IPS-NIHi11 (cell line): ENCODE results near the gene KYAT1.
"Not testable (repeated sequence)": the region's sequence is repeated elsewhere in the genome, so short reads cannot be mapped to it uniquely, and the experiment has no call there.

Experiments
- DNase-seq: peaks from one replicate; pipeline ENCODE4 v3.0.0; 2012; ENCODE audit warnings: mixed read lengths, low spot score

Gene KYAT1

DNA sequence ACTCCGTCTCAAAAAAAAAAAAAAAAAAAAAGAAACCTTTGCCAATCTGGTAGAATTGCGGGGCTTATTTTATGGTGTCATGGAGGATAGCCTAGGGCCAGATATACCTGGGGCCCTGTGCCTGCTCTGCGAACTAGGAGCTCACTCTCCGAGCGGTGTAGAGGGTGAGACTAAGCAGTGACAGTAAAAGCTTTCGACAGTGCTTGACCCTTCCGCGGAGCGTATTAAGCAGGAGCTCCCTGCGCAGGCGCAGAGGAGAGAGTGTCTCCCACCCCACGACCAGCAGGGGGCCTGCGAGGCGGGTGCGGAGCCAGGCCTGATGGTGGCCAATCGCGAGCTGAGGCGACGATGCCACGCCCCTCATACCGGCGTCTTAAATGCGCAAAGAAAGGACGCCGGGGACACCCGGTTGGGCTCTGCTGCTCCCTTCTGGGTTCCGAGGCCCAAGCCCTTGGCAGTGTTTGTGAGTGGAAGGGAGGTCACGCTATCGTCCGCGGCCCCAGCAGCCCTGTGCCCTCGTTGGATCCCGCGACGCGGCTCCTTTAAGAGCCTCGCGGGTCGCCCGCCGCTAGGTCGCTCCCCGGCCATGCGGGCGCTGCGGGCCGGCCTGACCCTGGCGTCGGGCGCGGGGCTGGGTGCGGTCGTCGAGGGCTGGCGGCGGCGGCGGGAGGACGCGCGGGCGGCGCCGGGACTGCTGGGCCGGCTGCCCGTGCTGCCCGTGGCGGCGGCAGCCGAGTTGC, 63.5 kb downstream of the KYAT1 start, which contains the start of gene ENDOG:
Gene ENDOG, plus strand, starts transcription at position 402 of the 740 bp plus-strand sequence. Its CDS starts 185 bp downstream, at position 587.
- DNase-seq: peak; percentile 99

DNA sequence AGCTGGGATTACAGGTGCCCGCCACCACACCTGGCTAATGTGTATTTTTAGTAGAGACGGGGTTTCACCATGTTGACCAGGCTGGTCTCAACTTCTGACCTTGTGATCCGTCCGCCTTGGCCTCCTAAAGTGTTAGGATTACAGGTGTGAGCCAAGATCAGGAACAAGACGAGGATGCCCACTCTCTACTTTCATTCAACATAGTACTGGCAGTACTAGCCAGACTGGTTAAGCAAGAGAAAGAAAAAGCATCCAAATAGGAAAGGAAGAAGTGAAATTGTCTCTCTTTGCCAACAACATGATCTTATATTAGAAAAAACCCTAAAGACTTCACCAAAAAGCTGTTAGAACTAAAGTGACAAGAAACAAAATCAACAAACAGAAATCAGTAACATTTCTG, 70.9 kb downstream of the KYAT1 start:
- DNase-seq: no peak

DNA sequence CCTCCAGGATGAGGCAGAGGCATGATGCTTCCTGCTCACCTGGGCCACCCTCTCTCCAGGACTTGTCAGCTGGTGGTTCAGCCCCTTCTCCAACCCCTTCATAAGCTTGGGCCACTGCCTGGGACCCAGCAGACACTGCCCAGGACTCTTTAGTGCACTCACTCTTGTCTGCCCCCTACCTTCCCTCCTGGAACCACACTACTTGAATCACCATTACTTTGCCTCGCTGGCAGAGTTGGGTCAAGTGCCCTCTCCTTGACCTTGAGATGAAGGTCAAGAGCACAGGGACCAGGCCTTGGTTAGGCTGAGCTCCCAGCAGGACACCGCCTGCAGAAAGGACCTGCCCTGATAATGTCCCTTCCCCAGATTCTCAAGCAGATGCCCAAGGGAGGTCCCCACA, 71.9 kb downstream of the KYAT1 start:
- no peak for DNase-seq

DNA sequence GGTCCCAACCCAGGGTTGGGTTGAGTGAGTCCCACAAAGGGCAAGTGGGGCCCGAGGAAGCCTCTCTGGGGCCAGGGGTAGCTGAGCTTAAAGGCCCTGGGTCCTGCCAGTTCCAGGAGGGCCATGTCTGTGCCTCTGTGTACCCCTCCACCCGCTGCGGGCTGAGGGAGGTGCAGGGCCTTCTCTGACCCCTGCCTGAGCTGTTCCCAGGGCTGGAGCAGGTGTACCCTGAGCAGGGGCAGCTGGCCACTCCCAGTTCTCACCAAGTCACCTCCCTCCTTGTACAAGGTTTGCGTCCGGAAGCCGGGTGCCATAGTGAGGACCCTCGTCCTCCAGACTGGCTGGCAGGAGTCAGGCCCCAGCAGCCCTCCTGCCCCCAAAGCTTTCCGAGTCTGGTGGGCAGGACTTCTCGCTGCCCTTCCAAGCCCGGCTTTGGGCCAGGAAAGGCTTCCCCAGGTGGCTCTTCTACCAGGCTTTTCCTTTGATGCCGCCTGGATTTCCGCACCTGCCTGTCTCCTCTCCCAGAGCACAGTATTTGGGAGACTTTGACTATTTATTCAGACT, 72.6 kb downstream of the KYAT1 start:
- no peak for DNase-seq

DNA sequence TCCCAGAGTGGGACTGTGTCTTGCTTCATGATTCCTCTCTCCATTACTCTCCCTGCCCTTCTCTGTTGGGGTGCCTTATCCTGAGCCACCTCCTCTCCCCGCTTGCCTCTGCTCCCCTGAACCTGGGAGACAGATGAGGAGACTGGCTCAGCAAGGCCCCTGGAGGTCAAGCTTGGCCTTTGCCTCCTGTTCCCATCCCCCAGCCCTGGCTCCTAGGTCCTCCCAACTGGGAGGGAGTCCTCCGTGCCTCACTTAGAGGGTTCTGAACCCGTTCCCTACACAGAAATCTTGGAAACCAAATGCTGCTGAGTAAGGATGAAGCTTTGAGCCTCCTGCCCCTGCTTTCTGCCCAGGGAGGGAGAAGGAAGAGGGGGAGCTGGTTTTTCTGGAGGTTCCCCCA, 73.2 kb downstream of the KYAT1 start:
- DNase-seq: no peak

DNA sequence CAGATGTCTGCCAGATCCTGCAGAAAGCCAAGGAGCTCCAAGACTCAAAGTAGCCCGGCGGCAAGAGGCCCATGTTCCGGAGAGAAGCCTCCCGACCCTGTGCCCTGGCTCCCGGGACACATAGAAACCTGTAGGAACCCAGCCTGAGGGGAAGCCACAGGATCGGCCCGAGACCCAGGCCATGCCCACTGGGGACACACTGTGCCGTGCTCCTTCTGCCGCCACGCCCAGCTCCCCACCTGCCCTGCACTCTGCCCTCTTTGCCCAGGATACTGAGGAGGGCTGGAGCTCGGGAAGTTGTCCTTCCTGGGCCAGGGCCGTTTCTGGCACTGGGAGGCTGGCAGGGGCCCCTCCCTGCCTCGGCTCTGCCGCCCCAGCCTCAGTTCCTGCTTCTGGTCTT, 73.9 kb downstream of the KYAT1 start:
- DNase-seq: no peak

DNA sequence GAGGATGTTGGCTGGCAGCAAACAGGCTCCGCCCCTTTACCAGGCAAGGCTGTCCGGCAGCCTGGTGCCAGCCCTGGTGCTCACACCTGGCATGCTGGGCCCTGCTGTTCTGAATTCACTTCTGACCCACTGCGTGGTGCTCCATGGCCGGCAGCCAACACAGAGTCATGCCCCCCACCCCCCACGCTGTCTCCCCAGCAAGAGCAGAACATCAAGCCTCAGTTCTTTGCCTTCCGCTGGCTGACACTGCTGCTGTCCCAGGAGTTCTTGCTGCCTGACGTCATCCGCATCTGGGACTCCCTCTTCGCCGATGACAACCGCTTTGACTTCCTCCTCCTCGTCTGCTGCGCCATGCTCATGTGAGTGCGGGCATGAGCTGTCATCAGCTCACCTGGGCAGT, 76.1 kb downstream of the KYAT1 start:
- DNase-seq: no peak

DNA sequence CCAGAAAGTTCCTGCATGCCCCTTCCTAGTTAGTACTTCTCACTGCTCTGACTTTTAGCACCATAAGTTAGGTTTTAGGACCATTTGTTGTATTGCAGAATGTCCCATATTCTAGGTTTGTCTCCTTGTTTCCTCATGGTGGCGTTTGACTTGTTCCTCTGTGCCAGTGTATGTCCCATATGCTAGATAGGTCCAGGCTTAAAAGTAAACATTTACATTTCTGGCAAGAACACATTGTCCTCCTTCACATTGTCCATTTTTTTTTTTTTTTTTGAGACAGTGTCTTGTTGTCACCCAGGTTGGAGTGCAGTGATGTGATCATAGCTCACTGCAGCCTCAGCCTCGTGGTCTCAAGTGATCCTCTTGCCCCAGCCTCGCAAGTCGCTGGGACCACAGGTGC, 79.3 kb downstream of the KYAT1 start:
- no peak for DNase-seq

DNA sequence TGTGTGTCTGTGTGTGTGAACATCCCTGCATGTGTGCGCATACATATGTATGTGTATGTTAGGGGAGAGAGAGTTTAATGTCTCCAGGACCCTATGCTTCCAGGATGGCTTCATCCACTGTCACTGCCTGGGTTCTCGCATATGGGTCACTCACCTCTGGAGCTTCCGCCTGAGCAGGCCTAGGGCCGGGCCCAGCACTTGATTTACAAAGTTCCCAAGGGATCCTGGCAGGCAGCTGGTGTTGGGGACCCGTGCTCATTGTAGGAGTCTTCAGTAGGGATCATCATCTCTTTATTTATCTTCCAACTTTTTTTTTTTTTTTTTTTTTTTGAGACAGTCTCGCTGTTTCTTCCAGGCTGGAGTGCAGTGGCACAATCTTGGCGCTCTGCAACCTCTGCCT, 81.7 kb downstream of the KYAT1 start:
- no peak for DNase-seq

DNA sequence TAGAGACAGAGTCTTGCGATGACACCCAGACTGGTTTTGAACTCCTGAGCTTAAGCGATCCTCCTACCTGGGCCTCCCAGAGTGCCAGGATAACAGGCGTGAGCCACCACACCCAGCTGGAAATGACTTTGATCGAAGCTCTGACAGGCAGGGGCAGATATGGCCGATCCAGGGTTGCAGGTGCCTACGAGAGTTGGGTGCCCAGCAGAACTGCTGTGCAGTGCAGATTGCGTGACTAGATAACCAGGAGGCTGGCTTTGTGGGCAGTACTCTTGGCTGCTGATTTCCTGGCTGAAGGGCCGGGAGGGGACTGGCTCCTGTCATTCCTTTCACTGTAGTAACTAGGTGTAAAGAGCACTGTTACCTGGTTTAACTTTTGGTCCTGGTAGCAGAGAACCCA, 82.9 kb downstream of the KYAT1 start:
- no peak for DNase-seq

DNA sequence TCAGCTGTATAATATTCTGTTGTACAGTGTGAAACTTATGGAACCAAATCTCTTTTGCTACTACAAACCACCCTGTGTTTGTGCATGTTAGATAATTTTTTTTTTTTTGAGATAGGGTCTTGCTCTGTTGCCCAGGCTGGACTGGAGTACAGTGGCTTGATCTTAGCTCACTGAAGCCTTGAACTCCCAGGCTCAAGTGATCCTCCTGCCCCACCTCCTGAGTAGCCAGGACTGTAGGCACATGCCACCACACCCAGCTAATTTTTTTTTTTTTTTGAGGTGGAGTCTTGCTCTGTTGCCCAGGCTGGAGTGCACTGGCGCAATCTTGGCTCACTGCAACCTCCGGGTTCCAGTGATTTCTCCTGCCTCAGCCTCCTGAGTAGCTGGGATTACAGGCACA, 86.8 kb downstream of the KYAT1 start:
- DNase-seq: not testable (repeated sequence)

DNA sequence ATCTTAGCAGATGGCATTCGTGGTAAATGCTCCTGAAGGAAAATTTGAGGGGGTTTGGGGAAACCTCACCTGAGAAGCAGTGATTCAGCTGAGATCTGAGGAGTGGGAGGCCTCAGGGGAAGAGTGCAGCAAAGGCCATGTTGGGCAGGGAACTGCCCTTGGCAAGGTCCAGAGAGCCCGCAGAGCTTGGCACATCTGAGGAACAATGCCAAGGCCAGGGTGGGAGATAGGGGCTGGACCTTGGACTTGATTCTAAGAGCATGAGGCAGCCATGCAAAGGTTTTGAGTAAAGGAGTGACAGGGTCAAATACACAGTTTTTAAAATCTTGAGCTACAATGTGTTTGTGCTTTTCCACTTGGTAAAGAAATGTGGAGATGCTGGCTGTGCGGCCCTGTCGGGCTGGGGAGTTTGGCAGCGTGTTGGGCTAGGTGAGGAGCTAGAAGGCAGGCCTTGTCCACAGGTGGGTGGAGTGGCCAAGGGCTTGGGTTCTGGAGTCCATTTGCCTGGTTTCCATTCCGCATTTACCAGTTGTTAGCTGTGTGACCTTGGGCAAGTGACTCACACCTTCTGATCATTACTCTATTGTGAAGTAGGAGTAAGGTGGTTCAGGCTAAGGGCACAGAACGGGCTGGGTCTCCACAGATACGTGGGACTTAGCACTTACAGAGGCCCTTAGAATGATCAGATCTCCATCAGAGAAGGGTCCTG, 88.6 kb downstream of the KYAT1 start:
- DNase-seq: no peak

DNA sequence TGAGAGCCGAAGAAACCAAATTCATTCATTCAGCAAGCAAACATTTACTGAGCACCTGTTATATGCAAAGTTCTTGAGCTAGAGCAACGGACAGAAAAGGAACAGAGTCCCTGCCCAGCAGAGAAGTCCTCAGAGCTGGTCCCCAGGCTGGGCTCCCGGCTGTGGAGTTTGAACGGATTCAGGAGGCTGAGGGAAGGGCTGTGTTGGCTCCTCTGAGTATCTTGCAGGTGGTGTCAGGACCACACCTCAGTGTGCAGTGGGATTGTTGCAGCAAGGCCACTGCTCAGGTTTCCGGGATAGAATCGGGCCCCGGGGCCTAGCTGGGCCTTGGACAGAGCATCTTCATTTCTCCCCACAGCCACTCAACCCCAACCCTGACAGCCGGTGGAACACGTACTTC, 89.6 kb downstream of the KYAT1 start:
- DNase-seq: no peak

DNA sequence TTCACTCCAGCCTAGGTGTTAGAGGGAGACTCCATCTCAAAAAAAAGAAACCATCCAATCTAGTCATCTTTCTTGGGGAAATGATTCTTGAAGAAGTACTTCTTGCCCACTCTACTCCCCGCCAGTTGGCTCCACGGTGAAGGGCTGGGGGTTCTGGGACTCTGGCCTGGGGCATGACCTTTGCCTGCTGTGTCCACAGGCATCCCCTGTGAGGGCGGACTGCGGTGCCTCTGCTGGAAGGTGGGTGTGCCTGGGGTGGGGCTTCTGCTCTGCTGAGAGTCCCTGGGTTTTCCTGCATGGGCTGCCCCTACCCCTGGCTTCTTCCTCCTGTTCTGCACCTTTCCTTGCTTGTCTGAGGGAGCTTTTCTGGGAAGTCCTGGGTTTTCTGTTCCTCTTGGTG, 91.2 kb downstream of the KYAT1 start:
- no peak for DNase-seq

DNA sequence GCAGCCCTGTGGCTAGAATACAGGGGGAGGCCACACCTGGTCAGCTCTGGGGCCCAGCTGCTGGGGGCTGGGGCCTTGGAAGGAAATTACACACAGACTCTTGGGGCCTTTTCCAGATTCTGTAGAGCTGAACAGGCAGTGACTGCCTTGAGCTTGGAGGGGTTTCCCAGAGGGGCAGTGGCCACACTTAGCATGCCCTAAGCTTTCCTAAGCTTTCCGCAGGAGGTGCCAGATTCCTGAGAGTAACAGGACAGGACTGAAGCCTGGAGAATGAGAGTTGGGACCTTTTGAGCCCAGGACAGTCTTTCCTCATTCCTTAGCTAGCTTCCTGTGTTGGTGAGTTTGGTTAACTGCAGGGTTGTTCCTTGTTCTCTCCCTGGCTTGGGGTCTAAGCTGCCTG, 93.3 kb downstream of the KYAT1 start:
- no peak for DNase-seq

DNA sequence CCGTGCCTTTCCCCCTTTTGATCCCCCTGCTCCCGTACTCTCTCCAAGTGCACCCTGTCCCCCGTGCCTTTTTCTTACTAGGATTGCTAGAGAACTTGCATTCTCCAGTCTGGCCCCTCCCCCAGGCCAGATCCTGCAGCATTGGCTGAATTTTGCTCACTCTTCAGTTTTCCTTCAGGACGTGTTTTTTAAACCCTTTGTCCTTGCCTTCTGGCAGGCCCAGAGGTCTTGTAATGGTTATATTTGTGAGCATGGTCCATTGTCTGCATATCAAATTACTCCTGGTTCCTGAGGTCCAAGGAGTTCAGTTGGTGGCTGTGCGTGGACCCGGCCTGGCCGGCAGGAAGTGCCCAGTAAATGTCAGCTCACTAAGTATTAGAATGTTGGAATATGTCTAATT, 94.1 kb downstream of the KYAT1 start:
- no peak for DNase-seq

DNA sequence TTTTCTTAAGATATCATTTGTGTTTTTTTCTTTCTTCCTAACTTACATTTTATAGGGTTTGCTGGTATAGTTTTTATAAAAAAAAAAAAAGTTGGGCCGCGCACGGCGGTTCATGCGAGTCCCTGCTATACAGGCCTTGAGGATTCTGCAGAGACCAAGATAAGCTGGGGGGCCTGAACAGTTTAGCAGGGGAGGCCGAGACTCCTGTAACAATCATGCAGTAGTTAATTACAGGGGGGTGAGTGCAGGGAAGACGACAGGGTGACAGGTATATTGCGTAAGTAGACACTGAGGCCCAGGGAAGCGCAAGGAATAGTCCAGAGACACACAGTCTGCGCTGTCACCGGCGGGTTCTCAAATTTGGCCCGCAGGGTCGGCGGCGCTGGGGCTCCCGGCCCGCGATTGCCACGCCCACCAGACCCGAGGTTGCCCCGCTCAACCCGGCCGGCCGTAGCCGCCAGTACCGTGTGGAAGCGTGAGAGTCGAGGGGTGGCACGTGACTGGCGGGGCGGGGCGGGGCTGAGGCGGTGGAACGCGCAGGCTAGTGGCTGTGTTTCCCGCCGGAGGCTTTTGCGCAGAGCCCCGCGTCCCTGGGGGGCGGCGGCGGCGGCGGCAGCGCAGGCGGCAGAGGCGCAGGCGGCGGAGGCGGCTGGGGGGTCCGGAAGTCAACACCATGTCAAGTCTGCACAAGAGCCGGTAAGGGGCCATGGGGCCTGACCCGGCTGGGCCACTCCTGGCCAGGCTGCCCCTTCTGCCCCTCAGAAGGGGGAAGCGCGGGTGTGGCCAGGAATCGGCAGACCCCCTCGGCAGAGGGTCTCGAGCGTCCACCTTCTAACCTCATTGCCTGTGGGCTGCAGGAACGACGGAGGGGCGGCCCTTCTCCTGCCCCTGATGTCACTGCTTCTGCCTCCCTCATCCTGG, 94.8 kb downstream of the KYAT1 start, which contains the start of gene TBC1D13:
Gene TBC1D13, plus strand, starts transcription at position 573 of the 921 bp plus-strand sequence. Its CDS starts 101 bp downstream, at position 674.
- DNase-seq: peak; percentile 99

DNA sequence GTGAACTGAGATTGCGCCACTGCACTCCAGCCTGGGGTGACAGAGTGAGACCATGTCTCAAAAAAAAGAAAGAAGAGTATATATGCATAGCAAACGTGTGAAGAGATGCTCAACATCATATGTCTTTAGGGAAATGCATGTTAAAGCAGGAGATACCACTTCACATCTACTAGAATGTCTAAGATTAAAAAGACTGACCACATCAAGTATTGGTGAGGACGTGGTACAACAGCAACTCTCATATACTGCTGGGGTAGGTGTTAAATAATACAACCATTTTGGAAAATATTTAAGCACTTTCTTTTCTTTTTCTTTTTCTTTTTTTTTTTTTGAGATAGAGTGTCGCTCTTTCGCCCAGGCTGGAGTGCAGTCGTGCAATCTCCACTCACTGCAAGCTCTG, 96.3 kb downstream of the KYAT1 start:
- DNase-seq: no peak
